Measurements from ENCODE around the gene CPB2.
A peak's percentile ranks its signal among the peaks of the same experiment; 100 is the strongest.

Gene CPB2

GRCh38 chr13:46129124-46129523, 24.3 kb upstream of the CPB2 start:
- Histone ChIP-seq H3K36me3 (ENCODE audit: insufficient read depth, low read length) (peaks cover 72% of the 10 kb centered on the region), H3K4me2 (ENCODE audit: low read depth, low read length, poor library complexity, severe bottlenecking) (no peak overlapping the region), H3K4me3 (ENCODE audit: low read length, poor library complexity, severe bottlenecking) (no peak overlapping the region), H3K9me2 (replicated peaks; ENCODE audit: low read depth, low read length) (no peaks in the 10 kb centered on the region), H3K79me2 (ENCODE audit: insufficient read depth, low read length) (no peaks in the 10 kb centered on the region), H3K4me1 (ENCODE audit: insufficient read depth, low read length, poor library complexity, severe bottlenecking) (peaks cover 34% of the 10 kb centered on the region), H3K9ac (ENCODE audit: low read depth, low read length, poor library complexity, severe bottlenecking) (no peak overlapping the region), H3K27me3 (ENCODE audit: insufficient read depth, low read length, poor library complexity, severe bottlenecking) (no peaks in the 10 kb centered on the region), H4K20me1 (ENCODE audit: insufficient read depth, low read length, poor library complexity, severe bottlenecking) (no peaks in the 10 kb centered on the region), H3K9me3 (ENCODE audit: insufficient read depth, low read depth, low read length) (no peaks in the 10 kb centered on the region), H3F3A (ENCODE audit: low read depth) (peaks cover 21% of the 10 kb centered on the region), H2AFZ (ENCODE audit: low read length) (no peak overlapping the region)
- TF ChIP-seq CTCF (conservative IDR thresholded peaks at IDR 0.05; ENCODE audit: low read length) (no peak), EZH2phosphoT487 (IDR thresholded peaks at IDR 0.05; ENCODE audit: borderline replicate concordance) (no peak)

GRCh38 chr13:46127358-46128023, 22.7 kb upstream of the CPB2 start:
- peak overlapping the region; percentile 24 for H3K4me2 ChIP-seq (ENCODE audit: low read depth, low read length, poor library complexity, severe bottlenecking)
- no peaks in the 10 kb centered on the region for H3K9me2 ChIP-seq (replicated peaks; ENCODE audit: low read depth, low read length)
- TF ChIP-seq EZH2phosphoT487 (IDR thresholded peaks at IDR 0.05; ENCODE audit: borderline replicate concordance): no peak
- no peaks in the 10 kb centered on the region for H3K27me3 ChIP-seq (ENCODE audit: insufficient read depth, low read length, poor library complexity, severe bottlenecking)
- H3K9me3 ChIP-seq (ENCODE audit: insufficient read depth, low read depth, low read length): no peaks in the 10 kb centered on the region
- no peak overlapping the region for H2AFZ ChIP-seq (ENCODE audit: low read length)
- peak overlapping the region; percentile 12 for H3K9ac ChIP-seq (ENCODE audit: low read depth, low read length, poor library complexity, severe bottlenecking)
- peaks cover 50% of the 10 kb centered on the region for H3K4me1 ChIP-seq (ENCODE audit: insufficient read depth, low read length, poor library complexity, severe bottlenecking)
- 0 out of 2 replicates have a peak, but pooled peaks cover 4% of the 10 kb centered on the region for H3K79me2 ChIP-seq (ENCODE audit: insufficient read depth, low read length)
- no peak overlapping the region for H3K4me3 ChIP-seq (ENCODE audit: low read length, poor library complexity, severe bottlenecking)
- no peaks in the 10 kb centered on the region for H4K20me1 ChIP-seq (ENCODE audit: insufficient read depth, low read length, poor library complexity, severe bottlenecking)
- peaks cover 21% of the 10 kb centered on the region for H3F3A ChIP-seq (ENCODE audit: low read depth)
- peaks cover 57% of the 10 kb centered on the region for H3K36me3 ChIP-seq (ENCODE audit: insufficient read depth, low read length)

GRCh38 chr13:46126552-46127357, 21.9 kb upstream of the CPB2 start:
- Histone ChIP-seq H3K79me2 (ENCODE audit: insufficient read depth, low read length) (0 out of 2 replicates have a peak, but pooled peaks cover 4% of the 10 kb centered on the region), H3K9me2 (replicated peaks; ENCODE audit: low read depth, low read length) (no peaks in the 10 kb centered on the region), H3K36me3 (ENCODE audit: insufficient read depth, low read length) (peaks cover 50% of the 10 kb centered on the region), H3K4me2 (ENCODE audit: low read depth, low read length, poor library complexity, severe bottlenecking) (peak overlapping the region; percentile 83), H3K4me3 (ENCODE audit: low read length, poor library complexity, severe bottlenecking) (peak overlapping the region; percentile 62), H4K20me1 (ENCODE audit: insufficient read depth, low read length, poor library complexity, severe bottlenecking) (no peaks in the 10 kb centered on the region), H3K9me3 (ENCODE audit: insufficient read depth, low read depth, low read length) (no peaks in the 10 kb centered on the region), H3K27me3 (ENCODE audit: insufficient read depth, low read length, poor library complexity, severe bottlenecking) (no peaks in the 10 kb centered on the region), H2AFZ (ENCODE audit: low read length) (no peak overlapping the region), H3F3A (ENCODE audit: low read depth) (peaks cover 21% of the 10 kb centered on the region), H3K9ac (ENCODE audit: low read depth, low read length, poor library complexity, severe bottlenecking) (peak overlapping the region; percentile 94), H3K4me1 (ENCODE audit: insufficient read depth, low read length, poor library complexity, severe bottlenecking) (peaks cover 58% of the 10 kb centered on the region)
- TF ChIP-seq EZH2phosphoT487 (IDR thresholded peaks at IDR 0.05; ENCODE audit: borderline replicate concordance) (no peak), CTCF (conservative IDR thresholded peaks at IDR 0.05; ENCODE audit: low read length) (peak; percentile 99)

Measured in Loucy (cell line).